ENCODE results near the gene L3HYPDH.
"Not testable (repeated sequence)": the region's sequence is repeated elsewhere in the genome, so short reads cannot be mapped to it uniquely, and the experiment has no call there.

L3HYPDH gene

GRCh38 chr14:59455411-59455810, 28.8 kb downstream of the L3HYPDH start:
- TF ChIP-seq CTCF (IDR thresholded peaks at IDR 0.05; ENCODE audit: low read depth, low read length, missing control alignments): no peak
- Histone ChIP-seq H3K27me3 (replicated peaks) (no peaks in the 10 kb centered on the region), H3K36me3 (replicated peaks) (peaks cover 5% of the 10 kb centered on the region), H3K27ac (peak overlapping the region; percentile 92), H3K4me3 (ENCODE audit: low read depth, low read length) (no peak overlapping the region)
- in situ Hi-C loops (cut with HindIII; ENCODE audit: low pct_ligation_motif_present, low sequenced_read_pairs): no loop called here
- DNase-seq: no peak

GRCh38 chr14:59454139-59454538, 30.1 kb downstream of the L3HYPDH start:
- no peak for TF ChIP-seq CTCF (IDR thresholded peaks at IDR 0.05; ENCODE audit: low read depth, low read length, missing control alignments)
- Histone ChIP-seq H3K27ac (peak overlapping the region; percentile 92), H3K27me3 (replicated peaks) (no peaks in the 10 kb centered on the region), H3K4me3 (ENCODE audit: low read depth, low read length) (no peak overlapping the region), H3K36me3 (replicated peaks) (peaks cover 5% of the 10 kb centered on the region)
- in situ Hi-C loops (cut with HindIII; ENCODE audit: low pct_ligation_motif_present, low sequenced_read_pairs): no loop called here
- DNase-seq: peak; percentile 91

GRCh38 chr14:59451849-59452248, 32.4 kb downstream of the L3HYPDH start:
- no peaks in the 10 kb centered on the region for H3K36me3 ChIP-seq (replicated peaks)
- H3K27ac ChIP-seq: no peak overlapping the region
- in situ Hi-C loops (cut with HindIII; ENCODE audit: low pct_ligation_motif_present, low sequenced_read_pairs): no loop called here

GRCh38 chr14:59450716-59451115, 33.5 kb downstream of the L3HYPDH start:
- no peak for TF ChIP-seq CTCF (IDR thresholded peaks at IDR 0.05; ENCODE audit: low read depth, low read length, missing control alignments)
- no peak overlapping the region for H3K27ac ChIP-seq
- in situ Hi-C loops (cut with HindIII; ENCODE audit: low pct_ligation_motif_present, low sequenced_read_pairs): no loop called here
- no peaks in the 10 kb centered on the region for H3K27me3 ChIP-seq (replicated peaks)
- DNase-seq: no peak
- no peaks in the 10 kb centered on the region for H3K36me3 ChIP-seq (replicated peaks)
- H3K4me3 ChIP-seq (ENCODE audit: low read depth, low read length): no peak overlapping the region

More at GRCh38 chr14:59451849-59452248, 32.4 kb downstream of the L3HYPDH start:
- H3K27me3 ChIP-seq (replicated peaks): no peaks in the 10 kb centered on the region
- DNase-seq: no peak
- no peak overlapping the region for H3K4me3 ChIP-seq (ENCODE audit: low read depth, low read length)
- TF ChIP-seq CTCF (IDR thresholded peaks at IDR 0.05; ENCODE audit: low read depth, low read length, missing control alignments): no peak

- H3K36me3 ChIP-seq (replicated peaks); H3K27ac ChIP-seq; H3K4me3 ChIP-seq (ENCODE audit: low read depth, low read length); DNase-seq; H3K27me3 ChIP-seq (replicated peaks); in situ Hi-C loops (cut with HindIII; ENCODE audit: low pct_ligation_motif_present, low sequenced_read_pairs): not testable (repeated sequence)
Measured at GRCh38 chr14:59448673-59449072, 35.5 kb downstream of the L3HYPDH start.

GRCh38 chr14:59439256-59439965, 44.8 kb downstream of the L3HYPDH start:
- no peak overlapping the region for H3K4me3 ChIP-seq (ENCODE audit: low read depth, low read length)
- no peak for DNase-seq
- no peaks in the 10 kb centered on the region for H3K36me3 ChIP-seq (replicated peaks)
- no peaks in the 10 kb centered on the region for H3K27me3 ChIP-seq (replicated peaks)
- in situ Hi-C loops (cut with HindIII; ENCODE audit: low pct_ligation_motif_present, low sequenced_read_pairs): no loop called here
- H3K27ac ChIP-seq: peak overlapping the region; percentile 57
- no peak for TF ChIP-seq CTCF (IDR thresholded peaks at IDR 0.05; ENCODE audit: low read depth, low read length, missing control alignments)
